Neural cell (in vitro differentiated cells): ENCODE data around the gene ATP13A2. TPM values are rescaled to one million over a fixed set of nuclear protein-coding genes. Genes with fewer than 3 reads are reported as not detected.

Experiments used
- H2AFZ ChIP-seq: fragments of 200-600, 300-800 bp; sonication (generic), shearing (Covaris generic); 2 replicates; pipeline ENCODE4 v1.6.0; 2014; ENCODE audit warnings: low read depth, mild to moderate bottlenecking, antibody characterized with exemption, low read length, moderate library complexity
- H3F3A ChIP-seq: fragments of 200-600 bp; shearing (Covaris generic); 2 replicates; pipeline ENCODE4 v1.6.1; 2016; ENCODE audit warnings: mild to moderate bottlenecking, moderate library complexity, mixed read lengths, antibody characterized with exemption, low read length; ENCODE audit not compliant: insufficient read depth, poor library complexity, severe bottlenecking
- H3K27ac ChIP-seq: fragments of 200-600, 300-800 bp; sonication (generic), shearing (Covaris generic); 2 replicates; pipeline ENCODE4 v1.5.1; 2014; ENCODE audit warnings: mild to moderate bottlenecking, low read length, moderate library complexity
- H3K27me3 ChIP-seq: fragments of 300-800, 200-600 bp; sonication (generic), shearing (Covaris generic); 2 replicates; pipeline ENCODE4 v1.6.0; 2014; ENCODE audit warnings: mild to moderate bottlenecking, low read depth, low read length, moderate library complexity; ENCODE audit not compliant: insufficient read depth
- H3K36me3 ChIP-seq: fragments of 300-800, 200-600 bp; sonication (generic), shearing (Covaris generic); 2 replicates; pipeline ENCODE4 v1.5.1; 2014; ENCODE audit warnings: mild to moderate bottlenecking, antibody characterized with exemption, low read length, moderate library complexity; ENCODE audit not compliant: insufficient read depth
- H3K4me2 ChIP-seq: fragments of 300-800, 200-600 bp; sonication (generic), shearing (Covaris generic); 2 replicates; pipeline ENCODE4 v1.6.0; 2014; ENCODE audit warnings: mild to moderate bottlenecking, low read length
- H3K4me3 ChIP-seq: fragments of 300-800, 200-600 bp; sonication (generic), shearing (Covaris generic); 2 replicates; pipeline ENCODE4 v1.5.1; 2014; ENCODE audit warnings: mild to moderate bottlenecking, low read length, moderate library complexity
- H3K79me2 ChIP-seq: fragments of 200-600 bp; shearing (Covaris generic); replicated peaks from 2 replicates; pipeline ENCODE4 v1.6.0; 2014; ENCODE audit warnings: mild to moderate bottlenecking, low read length, moderate library complexity; ENCODE audit not compliant: insufficient read depth
- H3K9ac ChIP-seq: fragments of 300-800, 200-600 bp; sonication (generic), shearing (Covaris generic); 2 replicates; pipeline ENCODE4 v1.6.1; 2016; ENCODE audit warnings: mild to moderate bottlenecking, low read length, mixed read lengths
- H3K9me2 ChIP-seq: fragments of 200-600 bp; shearing (Covaris generic); 2 replicates; pipeline ENCODE4 v1.6.1; 2016; ENCODE audit warnings: mild to moderate bottlenecking, low read length, mixed read lengths; ENCODE audit not compliant: insufficient read depth
- H3K9me3 ChIP-seq: fragments of 200-600, 300-800 bp; sonication (generic), shearing (Covaris generic); 2 replicates; pipeline ENCODE4 v1.6.1; 2016; ENCODE audit warnings: mild to moderate bottlenecking, mixed run types, low read length, moderate library complexity, mixed read lengths
- H4K20me1 ChIP-seq: fragments of 200-600 bp; shearing (Covaris generic); 2 replicates; pipeline ENCODE4 v1.6.1; 2016; ENCODE audit warnings: mild to moderate bottlenecking, mixed run types; ENCODE audit not compliant: insufficient read depth
- CTCF ChIP-seq: fragments of 450-650 bp; IDR thresholded peaks from 2 replicates; pipeline ENCODE4 v1.5.1; 2014; ENCODE audit warnings: antibody characterized with exemption, mild to moderate bottlenecking, moderate library complexity; ENCODE audit not compliant: poor library complexity, severe bottlenecking
- EP300 ChIP-seq: fragments of 450-650 bp; conservative IDR thresholded peaks from 2 replicates; pipeline ENCODE4 v1.6.1; 2014; ENCODE audit warnings: antibody characterized with exemption, mild to moderate bottlenecking, moderate library complexity; ENCODE audit not compliant: poor library complexity, severe bottlenecking
- EZH2 ChIP-seq: fragments of 200-600, 300-800 bp; shearing (Covaris generic), sonication (generic); IDR thresholded peaks from 2 replicates; pipeline ENCODE4 v1.6.1; 2014; ENCODE audit warnings: antibody characterized with exemption, low read length, borderline replicate concordance, mild to moderate bottlenecking; ENCODE audit not compliant: insufficient read depth, poor library complexity, severe bottlenecking
- MXI1 ChIP-seq: fragments of 450-650 bp; conservative IDR thresholded peaks from 2 replicates; pipeline ENCODE4 v1.6.1; 2014; ENCODE audit warnings: antibody characterized with exemption, mild to moderate bottlenecking; ENCODE audit not compliant: poor library complexity, severe bottlenecking
- POLR2AphosphoS5 ChIP-seq: IDR thresholded peaks from 2 replicates; pipeline ENCODE4 v1.6.1; 2012
- RAD21 ChIP-seq: fragments of 450-650 bp; conservative IDR thresholded peaks from 2 replicates; pipeline ENCODE4 v1.6.1; 2014; ENCODE audit warnings: antibody characterized with exemption, mild to moderate bottlenecking, moderate library complexity
- REST ChIP-seq: IDR thresholded peaks from 2 replicates; pipeline ENCODE4 v1.6.1; 2012; ENCODE audit warnings: borderline replicate concordance
- SMC3 ChIP-seq: fragments of 450-650 bp; conservative IDR thresholded peaks from 2 replicates; pipeline ENCODE4 v1.6.1; 2014; ENCODE audit warnings: antibody characterized with exemption, mild to moderate bottlenecking, moderate library complexity; ENCODE audit not compliant: poor library complexity
- TAF1 ChIP-seq: IDR thresholded peaks from 2 replicates; pipeline ENCODE4 v1.6.1; 2012; ENCODE audit warnings: low read depth
- polyA plus RNA-seq: library from polyadenylated mRNA; depleted of rRNA; stranded (reverse); fragments of >200 nt; gene quantifications from 2 replicates; pipeline ENCODE4 v1.2.3, GENCODE V29; 2014

The ATP13A2 gene
- polyA plus RNA-seq, 1 donor from 2014 or later: 43.3 TPM

- Histone ChIP-seq H3F3A (no peaks in the 10 kb centered on the region), H3K4me3 (no peak overlapping the region), H3K27ac (no peak overlapping the region), H3K27me3 (no peaks in the 10 kb centered on the region), H3K9me3 (no peaks in the 10 kb centered on the region), H3K9me2 (no peaks in the 10 kb centered on the region), H4K20me1 (no peaks in the 10 kb centered on the region), H3K79me2 (no peaks in the 10 kb centered on the region), H3K36me3 (no peaks in the 10 kb centered on the region), H3K9ac (no peak overlapping the region), H3K4me2 (no peak overlapping the region), H2AFZ (no peak overlapping the region)
- no peak for TF ChIP-seq MXI1
- no peak for TF ChIP-seq RAD21
- TF ChIP-seq CTCF: no peak
- no peak for TF ChIP-seq EZH2
- no peak for TF ChIP-seq EP300
- TF ChIP-seq TAF1: no peak
- no peak for TF ChIP-seq SMC3
Observed at GRCh38 chr1:17039522-17039921, 27.8 kb upstream of the ATP13A2 start.

- Histone ChIP-seq H3K4me2 (no peak overlapping the region), H3K27me3 (no peaks in the 10 kb centered on the region), H3K9ac (no peak overlapping the region), H3K9me2 (no peaks in the 10 kb centered on the region), H4K20me1 (no peaks in the 10 kb centered on the region), H3K4me3 (no peak overlapping the region), H3K36me3 (no peaks in the 10 kb centered on the region), H3F3A (no peaks in the 10 kb centered on the region), H2AFZ (no peak overlapping the region), H3K79me2 (no peaks in the 10 kb centered on the region), H3K27ac (no peak overlapping the region), H3K9me3 (no peaks in the 10 kb centered on the region)
- TF ChIP-seq REST (no peak), POLR2AphosphoS5 (no peak), EP300 (no peak), EZH2 (no peak), SMC3 (no peak), RAD21 (no peak), TAF1 (no peak), MXI1 (no peak), CTCF (no peak)
Observed at GRCh38 chr1:17033481-17033880, 21.8 kb upstream of the ATP13A2 start.
